ENCODE measurements around the gene KRT4.
"Not testable (repeated sequence)": the region's sequence is repeated elsewhere in the genome, so short reads cannot be mapped to it uniquely, and the experiment has no call there.

DNA sequence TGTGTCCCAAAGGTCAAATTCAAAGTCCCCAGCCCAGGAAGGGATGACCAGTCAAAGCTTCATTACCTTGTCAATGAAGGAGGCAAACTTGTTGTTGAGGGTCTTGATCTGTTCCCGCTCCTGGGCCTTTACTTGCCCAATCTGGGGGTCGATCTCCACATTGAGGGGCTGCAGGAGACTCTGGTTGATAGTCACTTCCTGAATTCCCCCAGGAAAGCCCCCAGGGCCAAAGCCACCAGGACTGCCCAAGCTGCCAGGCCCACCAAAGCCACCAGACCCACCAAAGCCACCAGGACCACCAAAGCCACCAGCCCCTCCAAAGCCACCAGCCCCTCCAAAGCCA is 18.6 kb downstream of the KRT4 start:
- TF ChIP-seq, protein P1, sequence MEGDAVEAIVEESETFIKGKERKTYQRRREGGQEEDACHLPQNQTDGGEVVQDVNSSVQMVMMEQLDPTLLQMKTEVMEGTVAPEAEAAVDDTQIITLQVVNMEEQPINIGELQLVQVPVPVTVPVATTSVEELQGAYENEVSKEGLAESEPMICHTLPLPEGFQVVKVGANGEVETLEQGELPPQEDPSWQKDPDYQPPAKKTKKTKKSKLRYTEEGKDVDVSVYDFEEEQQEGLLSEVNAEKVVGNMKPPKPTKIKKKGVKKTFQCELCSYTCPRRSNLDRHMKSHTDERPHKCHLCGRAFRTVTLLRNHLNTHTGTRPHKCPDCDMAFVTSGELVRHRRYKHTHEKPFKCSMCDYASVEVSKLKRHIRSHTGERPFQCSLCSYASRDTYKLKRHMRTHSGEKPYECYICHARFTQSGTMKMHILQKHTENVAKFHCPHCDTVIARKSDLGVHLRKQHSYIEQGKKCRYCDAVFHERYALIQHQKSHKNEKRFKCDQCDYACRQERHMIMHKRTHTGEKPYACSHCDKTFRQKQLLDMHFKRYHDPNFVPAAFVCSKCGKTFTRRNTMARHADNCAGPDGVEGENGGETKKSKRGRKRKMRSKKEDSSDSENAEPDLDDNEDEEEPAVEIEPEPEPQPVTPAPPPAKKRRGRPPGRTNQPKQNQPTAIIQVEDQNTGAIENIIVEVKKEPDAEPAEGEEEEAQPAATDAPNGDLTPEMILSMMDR (IDR thresholded peaks at IDR 0.05 in 8 of 11, conservative IDR thresholded peaks at IDR 0.05 in 3 of 11), result not testable (repeated sequence)
- TF ChIP-seq POLR2AphosphoS5, POLR2A (IDR thresholded peaks at IDR 0.05): not testable (repeated sequence)
